DOHH2 (cell line): Measurements from ENCODE around the gene CALN1.
"Not testable (repeated sequence)": the region's sequence is repeated elsewhere in the genome, so short reads cannot be mapped to it uniquely, and the experiment has no call there.

Experiments used
- H3F3A ChIP-seq: fragments of 200-600 bp; sonication (generic), shearing (Covaris generic); 2 replicates; pipeline ENCODE4 v1.6.0; 2016; ENCODE audit warnings: antibody characterized with exemption, mild to moderate bottlenecking; ENCODE audit not compliant: control insufficient read depth, insufficient read depth
- H3K27ac ChIP-seq: fragments of 200-600 bp; sonication (generic); 2 replicates; pipeline ENCODE4 v1.5.1; 2014; ENCODE audit warnings: low read depth, mild to moderate bottlenecking, low read length, moderate library complexity
- H3K27me3 ChIP-seq: fragments of 200-600 bp; sonication (generic); 2 replicates; pipeline ENCODE4 v1.6.1; 2014; ENCODE audit warnings: mild to moderate bottlenecking, low read length, mixed read lengths; ENCODE audit not compliant: control insufficient read depth
- H3K36me3 ChIP-seq: fragments of 200-600 bp; sonication (generic); 2 replicates; pipeline ENCODE4 v1.6.1; 2014; ENCODE audit warnings: mild to moderate bottlenecking, low read length, moderate library complexity, mixed read lengths; ENCODE audit not compliant: control insufficient read depth
- H3K4me1 ChIP-seq: fragments of 200-600 bp; sonication (generic); 2 replicates; pipeline ENCODE4 v1.6.1; 2014; ENCODE audit warnings: mild to moderate bottlenecking, low read length, mixed read lengths; ENCODE audit not compliant: control insufficient read depth
- H3K4me2 ChIP-seq: fragments of 200-600 bp; sonication (generic); 2 replicates; pipeline ENCODE4 v1.6.0; 2014; ENCODE audit warnings: mild to moderate bottlenecking, low read length, moderate library complexity
- H3K4me3 ChIP-seq: fragments of 200-600 bp; sonication (generic); 2 replicates; pipeline ENCODE4 v1.5.1; 2014; ENCODE audit warnings: mild to moderate bottlenecking, low read length, mixed read lengths
- H3K79me2 ChIP-seq: fragments of 200-600 bp; sonication (generic); 2 replicates; pipeline ENCODE4 v1.6.1; 2014; ENCODE audit warnings: mild to moderate bottlenecking, low read length, mixed read lengths; ENCODE audit not compliant: control insufficient read depth
- H3K9me2 ChIP-seq: fragments of 200-600 bp; sonication (generic); replicated peaks from 2 replicates; pipeline ENCODE4 v1.6.1; 2014; ENCODE audit warnings: mild to moderate bottlenecking, low read length, mixed read lengths; ENCODE audit not compliant: control insufficient read depth
- H3K9me3 ChIP-seq: fragments of 200-600 bp; sonication (generic); 2 replicates; pipeline ENCODE4 v1.6.1; 2014; ENCODE audit warnings: antibody characterized with exemption, low read length, mixed read lengths; ENCODE audit not compliant: control insufficient read depth, insufficient read depth
- H4K20me1 ChIP-seq: fragments of 200-600 bp; sonication (generic); 2 replicates; pipeline ENCODE4 v1.6.0; 2014; ENCODE audit warnings: low read depth, mild to moderate bottlenecking, antibody characterized with exemption, low read length, moderate library complexity; ENCODE audit not compliant: control insufficient read depth, insufficient read depth
- CTCF ChIP-seq: fragments of 200-600 bp; sonication (generic); IDR thresholded peaks from one replicate; pipeline ENCODE4 v1.5.1; 2014; ENCODE audit warnings: antibody characterized with exemption, mild to moderate bottlenecking, low read depth, low read length; ENCODE audit not compliant: poor library complexity, severe bottlenecking
- EZH2phosphoT487 ChIP-seq: fragments of 200-600 bp; sonication (generic); IDR thresholded peaks from 2 replicates; pipeline ENCODE4 v1.6.1; 2017; ENCODE audit warnings: borderline replicate concordance, mild to moderate bottlenecking, antibody characterized with exemption, low read length, moderate library complexity, mixed read lengths

CALN1 gene

GRCh38 chr7:71826141-71826540 is 586.0 kb downstream of the CALN1 start:
- no peaks in the 10 kb centered on the region for H3K79me2 ChIP-seq
- H3K4me3 ChIP-seq, result no peak overlapping the region
- H4K20me1 ChIP-seq, result no peaks in the 10 kb centered on the region
- peaks cover 11% of the 10 kb centered on the region; the same call in 1 of the 2 replicates for H3K9me3 ChIP-seq
- no peaks in the 10 kb centered on the region for H3K4me1 ChIP-seq
- TF ChIP-seq EZH2phosphoT487 (no peak), CTCF (no peak)
- H3K36me3 ChIP-seq, result no peaks in the 10 kb centered on the region
- no peak overlapping the region for H3K27ac ChIP-seq
- H3K27me3 ChIP-seq, result no peaks in the 10 kb centered on the region
- no peaks in the 10 kb centered on the region for H3F3A ChIP-seq
- H3K9me2 ChIP-seq, result no peaks in the 10 kb centered on the region
- no peak overlapping the region for H3K4me2 ChIP-seq

- no peak for TF ChIP-seq CTCF
- no peak for TF ChIP-seq EZH2phosphoT487
- Histone ChIP-seq H3K4me2 (no peak overlapping the region), H3K9me2 (no peaks in the 10 kb centered on the region), H4K20me1 (no peaks in the 10 kb centered on the region), H3K9me3 (peaks cover 11% of the 10 kb centered on the region; the same call in 1 of the 2 replicates), H3F3A (no peaks in the 10 kb centered on the region), H3K27me3 (no peaks in the 10 kb centered on the region), H3K4me1 (no peaks in the 10 kb centered on the region), H3K4me3 (no peak overlapping the region), H3K79me2 (no peaks in the 10 kb centered on the region), H3K36me3 (no peaks in the 10 kb centered on the region), H3K27ac (no peak overlapping the region)
These were observed 588.0 kb downstream of the CALN1 start for GRCh38 chr7:71824006-71824760.

GRCh38 chr7:71822406-71822805 is 589.7 kb downstream of the CALN1 start:
- not testable (repeated sequence) for H3K79me2 ChIP-seq, H3K4me1 ChIP-seq, H3K4me2 ChIP-seq, H3K4me3 ChIP-seq, H3K9me2 ChIP-seq, H4K20me1 ChIP-seq, H3K36me3 ChIP-seq, H3F3A ChIP-seq, H3K27ac ChIP-seq, H3K27me3 ChIP-seq
- peaks cover 14% of the 10 kb centered on the region; the same call in 1 of the 2 replicates for H3K9me3 ChIP-seq

- no peaks in the 10 kb centered on the region for H3K4me1 ChIP-seq
- H3K4me3 ChIP-seq, result no peak overlapping the region
- H3F3A ChIP-seq, result no peaks in the 10 kb centered on the region
- H3K79me2 ChIP-seq, result no peaks in the 10 kb centered on the region
- H3K9me3 ChIP-seq, result peaks cover 3% of the 10 kb centered on the region; the same call in 1 of the 2 replicates
- no peak for TF ChIP-seq EZH2phosphoT487
- TF ChIP-seq CTCF, result no peak
- H3K4me2 ChIP-seq, result no peak overlapping the region
- no peaks in the 10 kb centered on the region for H3K27me3 ChIP-seq
- no peaks in the 10 kb centered on the region for H3K9me2 ChIP-seq
- H3K27ac ChIP-seq, result no peak overlapping the region
- no peaks in the 10 kb centered on the region for H4K20me1 ChIP-seq
- H3K36me3 ChIP-seq, result no peaks in the 10 kb centered on the region
These were observed 594.2 kb downstream of the CALN1 start for GRCh38 chr7:71817916-71818315.
